Erythroblast (primary cell): Measurements from ENCODE around the gene LRFN5.

Experiments
- DNase-seq, 2 experiments: peaks; one replicate each; lab custom pipeline; 2025; lab: John Stamatoyannopoulos, UW
- GATA1 ChIP-seq: IDR thresholded peaks from 2 replicates; pipeline ENCODE4 v1.6.1; 2011; ENCODE audit warnings: low read depth, mild to moderate bottlenecking, control low read depth, low read length, moderate library complexity
- POLR2A ChIP-seq: IDR thresholded peaks from 2 replicates; pipeline ENCODE4 v1.6.1; 2011; ENCODE audit warnings: mild to moderate bottlenecking, low read length

The LRFN5 gene

GRCh38 chr14:41913398-41913797 lies 306.7 kb downstream of the LRFN5 start:
- no peak for DNase-seq
- TF ChIP-seq POLR2A (no peak), GATA1 (no peak)

- TF ChIP-seq GATA1 (no peak), POLR2A (no peak)
- DNase-seq, result no peak
Measured at GRCh38 chr14:41915732-41916131, 309.1 kb downstream of the LRFN5 start.

DNA sequence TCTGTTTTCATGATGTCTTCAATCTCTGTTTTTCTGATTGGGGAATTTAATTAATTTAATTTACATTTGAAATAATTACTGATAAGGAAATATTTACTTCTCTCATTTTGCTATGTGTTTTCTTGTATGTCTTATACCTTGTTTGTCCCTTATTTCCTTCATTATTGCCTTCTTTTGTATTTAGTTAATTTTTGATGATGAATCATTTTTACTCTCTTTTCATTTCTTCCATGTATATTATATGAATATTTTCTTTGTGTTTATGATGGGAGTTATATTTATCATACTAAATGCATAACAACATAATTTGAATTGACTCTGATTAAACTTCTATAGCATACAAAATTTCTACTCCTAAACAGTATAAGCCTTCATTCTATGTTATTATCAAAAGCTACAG lies 309.6 kb downstream of the LRFN5 start:
- no peak for TF ChIP-seq POLR2A
- no peak for TF ChIP-seq GATA1
- no peak for DNase-seq

- DNase-seq, result no peak
Measured at GRCh38 chr14:41925409-41925808, 318.7 kb downstream of the LRFN5 start.

DNA sequence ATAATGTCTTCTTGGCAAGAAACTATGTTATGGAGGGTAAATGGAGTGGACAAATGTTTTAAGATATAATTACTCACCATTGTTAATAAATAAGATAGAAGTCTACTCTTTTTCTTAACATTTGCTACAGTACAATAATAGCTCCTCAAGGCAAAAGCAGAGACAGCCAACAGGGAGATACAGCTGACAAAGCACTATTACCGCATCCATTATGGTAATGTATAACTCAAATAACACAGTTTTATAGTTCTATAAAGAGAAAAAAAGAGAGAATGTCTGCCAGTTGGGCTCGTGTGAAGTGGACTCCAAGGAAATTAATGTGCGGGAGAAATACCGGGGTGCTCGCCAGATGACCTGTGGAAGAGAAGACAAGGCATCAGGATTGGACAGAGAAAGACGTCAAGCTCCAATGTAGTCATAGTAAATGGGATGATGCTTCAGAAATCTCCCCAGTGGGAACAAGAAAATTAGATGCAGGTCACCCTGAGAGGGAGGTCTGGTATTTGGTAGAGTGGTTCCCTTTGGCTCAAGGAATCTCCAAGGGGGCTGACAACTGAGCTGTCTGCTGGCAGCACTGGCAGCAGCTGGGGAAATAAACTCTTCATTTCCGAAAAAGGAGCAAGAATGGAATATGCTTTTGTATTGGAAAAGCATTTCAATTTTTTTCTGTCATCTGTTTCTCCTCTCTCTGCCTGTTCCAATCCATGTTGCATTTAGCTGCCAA lies 343.9 kb downstream of the LRFN5 start:
- no peak for TF ChIP-seq GATA1
- no peak for TF ChIP-seq POLR2A
- no peak for DNase-seq

More at GRCh38 chr14:41925409-41925808, 318.7 kb downstream of the LRFN5 start:
- TF ChIP-seq GATA1 (no peak), POLR2A (no peak)
